SK-N-SH treated with all-trans-retinoic acid at 6 μM for 48 hours (cell line): ENCODE results near the gene BARHL1.

ENCODE experiments used
- ATAC-seq: fragments of 200-7000 bp; cut with Tn5 transposase; 3 replicates; pipeline ENCODE4 v1.9.1; 2020; ENCODE audit warnings: mild to moderate bottlenecking, moderate library complexity
- BACH2 ChIP-seq: fragments of 250-450 bp; sonication (Bioruptor Pico); IDR thresholded peaks from 2 replicates; pipeline ENCODE4 v1.9.0; 2021; ENCODE audit warnings: mild to moderate bottlenecking, borderline replicate concordance
- CREB5 ChIP-seq: fragments of 250-450 bp; sonication (Bioruptor Pico); IDR thresholded peaks from 2 replicates; pipeline ENCODE4 v1.5.1; 2020; ENCODE audit warnings: low read depth, mild to moderate bottlenecking, moderate library complexity
- CSDC2 ChIP-seq: fragments of 250-450 bp; sonication (Bioruptor Pico); IDR thresholded peaks from 2 replicates; pipeline ENCODE4 v1.5.0; 2020; ENCODE audit warnings: mild to moderate bottlenecking, moderate library complexity
- CSRNP3 ChIP-seq: fragments of 250-450 bp; sonication (Bioruptor Pico); IDR thresholded peaks from 2 replicates; pipeline ENCODE4 v1.5.1; 2021; ENCODE audit warnings: mild to moderate bottlenecking, moderate library complexity
- ESRRG ChIP-seq: fragments of 250-450 bp; sonication (Bioruptor Pico); IDR thresholded peaks from 2 replicates; pipeline ENCODE4 v1.6.1; 2021; ENCODE audit warnings: mild to moderate bottlenecking
- GLIS3 ChIP-seq: fragments of 250-450 bp; sonication (Bioruptor Pico); IDR thresholded peaks from 2 replicates; pipeline ENCODE4 v1.5.0; 2020; ENCODE audit warnings: mild to moderate bottlenecking, moderate library complexity
- ISL1 ChIP-seq: fragments of 250-450 bp; sonication (Bioruptor Pico); IDR thresholded peaks from 2 replicates; pipeline ENCODE4 v2.1.2; 2022; ENCODE audit warnings: mild to moderate bottlenecking, moderate library complexity
- OSR1 ChIP-seq: fragments of 250-450 bp; sonication (Bioruptor Pico); IDR thresholded peaks from 2 replicates; pipeline ENCODE4 v1.8.0; 2022; ENCODE audit warnings: moderate library complexity, mild to moderate bottlenecking, inconsistent platforms
- PATZ1 ChIP-seq: fragments of 250-450 bp; sonication (Bioruptor Pico); IDR thresholded peaks from 2 replicates; pipeline ENCODE4 v1.8.0; 2020; ENCODE audit warnings: mild to moderate bottlenecking, moderate library complexity, borderline replicate concordance
- PPARA ChIP-seq: fragments of 250-450 bp; sonication (Bioruptor Pico); IDR thresholded peaks from 2 replicates; pipeline ENCODE4 v1.5.0; 2020; ENCODE audit warnings: mild to moderate bottlenecking, borderline replicate concordance
- RARB ChIP-seq: fragments of 250-450 bp; sonication (Bioruptor Pico); IDR thresholded peaks from 2 replicates; pipeline ENCODE4 v1.8.0; 2021; ENCODE audit warnings: mild to moderate bottlenecking, moderate library complexity
- SNAI2 ChIP-seq: fragments of 250-450 bp; sonication (Bioruptor Pico); IDR thresholded peaks from 2 replicates; pipeline ENCODE4 v1.5.0; 2020; ENCODE audit warnings: mild to moderate bottlenecking, moderate library complexity
- TCF4 ChIP-seq: fragments of 250-450 bp; sonication (Bioruptor Pico); IDR thresholded peaks from 2 replicates; pipeline ENCODE4 v1.8.0; 2021; ENCODE audit warnings: mild to moderate bottlenecking, moderate library complexity, borderline replicate concordance
- TOX ChIP-seq: fragments of 250-450 bp; sonication (Bioruptor Pico); IDR thresholded peaks from 2 replicates; pipeline ENCODE4 v1.8.0; 2021; ENCODE audit warnings: mild to moderate bottlenecking, moderate library complexity, borderline replicate concordance
- ZC3H10 ChIP-seq: fragments of 250-450 bp; sonication (Bioruptor Pico); IDR thresholded peaks from 2 replicates; pipeline ENCODE4 v1.5.1; 2021; ENCODE audit warnings: mild to moderate bottlenecking, moderate library complexity
- ZFP3 ChIP-seq: fragments of 250-450 bp; sonication (Bioruptor Pico); IDR thresholded peaks from 2 replicates; pipeline ENCODE4 v1.5.0; 2020; ENCODE audit warnings: mild to moderate bottlenecking, moderate library complexity
- ZFP30 ChIP-seq: fragments of 450-650 bp; formaldehyde crosslinking; IDR thresholded peaks from 2 replicates; pipeline ENCODE4 v1.5.0; 2022; ENCODE audit warnings: mild to moderate bottlenecking, moderate library complexity
- ZNF565 ChIP-seq: fragments of 450-650 bp; formaldehyde crosslinking; conservative IDR thresholded peaks from 2 replicates; pipeline ENCODE4 v1.5.0; 2020; ENCODE audit warnings: low read depth, mild to moderate bottlenecking, moderate library complexity
- ZNF70 ChIP-seq: fragments of 450-650 bp; formaldehyde crosslinking; IDR thresholded peaks from 2 replicates; pipeline ENCODE4 v1.5.0; 2020; ENCODE audit warnings: mild to moderate bottlenecking, moderate library complexity
- ZNF8 ChIP-seq: fragments of 450-650 bp; formaldehyde crosslinking; IDR thresholded peaks from 2 replicates; pipeline ENCODE4 v1.5.0; 2020; ENCODE audit warnings: mild to moderate bottlenecking, moderate library complexity

Gene BARHL1

GRCh38 chr9:132577119-132577518 is 5.3 kb upstream of the BARHL1 start:
- TF ChIP-seq PPARA (CRISPR knock-in tag) (no peak), ZNF70 (CRISPR knock-in tag) (no peak), BACH2 (CRISPR knock-in tag) (no peak)
- TF ChIP-seq, all 23 proteins: peak for 0
- no peak for ATAC-seq

- no peak for ATAC-seq
- no peak for TF ChIP-seq CSDC2
- TF ChIP-seq ZC3H10 (CRISPR knock-in tag) = no peak
- no peak for TF ChIP-seq PPARA (CRISPR knock-in tag)
- TF ChIP-seq SNAI2 (CRISPR knock-in tag) = no peak
- TF ChIP-seq ZFP30 (CRISPR knock-in tag) = no peak
- TF ChIP-seq ESRRG = no peak
- TF ChIP-seq ZNF8 = no peak
- TF ChIP-seq BACH2 (CRISPR knock-in tag) = no peak
Observed at GRCh38 chr9:132578367-132578932, 4.0 kb upstream of the BARHL1 start.

- ATAC-seq = no peak
Observed at GRCh38 chr9:132579427-132579798, 3.0 kb upstream of the BARHL1 start.

GRCh38 chr9:132582786-132583583 is 579 bp downstream of the BARHL1 start:
- no peak for ATAC-seq
- no peak for TF ChIP-seq ISL1
- no peak for TF ChIP-seq PATZ1 (CRISPR knock-in tag)
- no peak for TF ChIP-seq RARB (CRISPR knock-in tag)
- no peak for TF ChIP-seq TCF4 (CRISPR knock-in tag)
- no peak for TF ChIP-seq ZNF8
- no peak for TF ChIP-seq ZNF565 (CRISPR knock-in tag)
- TF ChIP-seq CSRNP3 = no peak
- TF ChIP-seq OSR1 (CRISPR knock-in tag) = no peak
- no peak for TF ChIP-seq TOX (CRISPR knock-in tag)
- no peak for TF ChIP-seq ZC3H10 (CRISPR knock-in tag)
- TF ChIP-seq ESRRG = no peak
- no peak for TF ChIP-seq ZFP3 (CRISPR knock-in tag)

More at GRCh38 chr9:132579427-132579798, 3.0 kb upstream of the BARHL1 start:
- no peak for TF ChIP-seq SNAI2 (CRISPR knock-in tag)
- no peak for TF ChIP-seq ESRRG
- TF ChIP-seq ZFP30 (CRISPR knock-in tag) = no peak
- no peak for TF ChIP-seq ZC3H10 (CRISPR knock-in tag)
- TF ChIP-seq TCF4 (CRISPR knock-in tag) = no peak
- no peak for TF ChIP-seq OSR1 (CRISPR knock-in tag)
- no peak for TF ChIP-seq CREB5

- ATAC-seq = no peak
- no peak for TF ChIP-seq CREB5
- no peak for TF ChIP-seq ZNF565 (CRISPR knock-in tag)
- no peak for TF ChIP-seq TOX (CRISPR knock-in tag)
- no peak for TF ChIP-seq ISL1
- no peak for TF ChIP-seq PATZ1 (CRISPR knock-in tag)
- no peak for TF ChIP-seq GLIS3
- no peak for TF ChIP-seq OSR1 (CRISPR knock-in tag)
- no peak for TF ChIP-seq BACH2 (CRISPR knock-in tag)
Observed at GRCh38 chr9:132583584-132584304, 1.3 kb downstream of the BARHL1 start.
